Measurements from ENCODE around the gene HSD17B1. TPM values are rescaled to one million over a fixed set of nuclear protein-coding genes. Genes with fewer than 3 reads are reported as not detected.

The HSD17B1 gene
- total RNA-seq, 1 experiment from 2014 or later, result 2.3 TPM

DNA sequence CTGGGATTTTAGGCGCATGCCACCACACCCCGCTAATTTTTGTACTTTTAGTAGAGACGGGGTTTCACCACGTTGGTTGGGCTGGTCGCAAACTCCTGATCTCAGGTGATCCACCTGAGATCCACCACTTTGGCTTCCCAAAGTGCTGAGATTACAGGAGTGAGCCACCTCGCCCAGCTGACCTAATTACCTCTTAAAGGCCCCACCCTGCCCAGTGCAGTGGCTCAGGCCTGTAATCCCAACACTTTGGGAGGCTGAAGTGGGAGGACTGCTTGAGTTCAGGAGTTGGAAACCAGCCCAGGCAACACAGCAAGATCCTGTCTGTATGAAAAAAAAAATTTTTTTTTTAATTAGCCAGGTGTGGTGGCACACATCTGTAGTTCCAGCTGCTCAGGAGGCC is 6.4 kb downstream of the HSD17B1 start:
- peaks cover 43% of the 10 kb centered on the region for H3K36me3 Mint-ChIP-seq (ENCODE audit: insufficient read depth, unreplicated experiment)
- no peak overlapping the region for H3K4me3 Mint-ChIP-seq (ENCODE audit: unreplicated experiment)
- no peak for DNase-seq
- H3K9me3 ChIP-seq, result no peaks in the 10 kb centered on the region
- no peaks in the 10 kb centered on the region for H3K9me3 Mint-ChIP-seq (ENCODE audit: unreplicated experiment)
- no TSS peak for BruUV-seq (replicated peaks)
- peaks cover 9% of the 10 kb centered on the region for H3K4me1 ChIP-seq
- TF ChIP-seq CTCF (IDR thresholded peaks at IDR 0.05; ENCODE audit: insufficient read depth in 1 of 2, low read depth in 1 of 2, low read length in 1 of 2, severe bottlenecking in 1 of 2, unreplicated experiment in 1 of 2), result no peak
- H3K27ac Mint-ChIP-seq (ENCODE audit: unreplicated experiment), result no peak overlapping the region
- H3K27me3 Mint-ChIP-seq (ENCODE audit: insufficient read depth, unreplicated experiment), result no peaks in the 10 kb centered on the region
- intact Hi-C loops (cut with micrococcal nuclease; ENCODE audit: unreplicated experiment), result no loop called here
- peaks cover 13% of the 10 kb centered on the region for H3K4me1 Mint-ChIP-seq (ENCODE audit: low read depth, unreplicated experiment)
- H3K36me3 ChIP-seq (ENCODE audit: control insufficient read depth, insufficient read depth, low read length), result no peaks in the 10 kb centered on the region
- CTCF ChIA-PET, result no interaction called here
- H3K4me3 ChIP-seq (ENCODE audit: low read depth, low read length), result no peak overlapping the region
- H3K27me3 ChIP-seq (replicated peaks; ENCODE audit: control insufficient read depth, insufficient read depth, low read length), result no peaks in the 10 kb centered on the region
- POLR2A ChIA-PET, result no interaction called here

DNA sequence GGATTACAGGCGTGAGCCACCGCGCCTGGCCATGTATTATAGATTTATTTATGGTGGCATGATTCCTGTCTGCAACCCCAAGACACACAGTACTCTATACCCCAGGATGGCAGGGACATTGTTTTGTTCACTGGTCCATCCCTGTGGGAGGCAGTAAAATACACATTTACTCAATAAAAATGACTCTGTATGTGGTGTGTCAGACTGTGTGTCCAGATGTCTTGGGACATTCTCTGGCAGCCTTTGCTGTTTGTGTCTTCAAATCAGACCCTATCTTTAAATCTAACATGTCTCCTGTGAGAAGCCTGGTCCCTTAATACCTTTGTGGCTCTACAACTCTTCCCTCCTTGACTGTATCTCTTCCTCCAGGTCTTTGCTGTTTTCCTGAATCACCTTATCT is 7.5 kb downstream of the HSD17B1 start:
- Mint-ChIP-seq H3K4me3 (ENCODE audit: unreplicated experiment) (no peak overlapping the region), H3K27ac (ENCODE audit: unreplicated experiment) (no peak overlapping the region), H3K9me3 (ENCODE audit: unreplicated experiment) (no peaks in the 10 kb centered on the region), H3K36me3 (ENCODE audit: insufficient read depth, unreplicated experiment) (peaks cover 45% of the 10 kb centered on the region), H3K4me1 (ENCODE audit: low read depth, unreplicated experiment) (peaks cover 13% of the 10 kb centered on the region), H3K27me3 (ENCODE audit: insufficient read depth, unreplicated experiment) (no peaks in the 10 kb centered on the region)
- BruUV-seq (replicated peaks), result no TSS peak
- ChIA-PET CTCF (no interaction called here), POLR2A (no interaction called here)
- peaks cover 9% of the 10 kb centered on the region for H3K4me1 ChIP-seq
- peaks cover 4% of the 10 kb centered on the region; the same call in 1 of the 2 replicates for H3K36me3 ChIP-seq (ENCODE audit: control insufficient read depth, insufficient read depth, low read length)
- no peaks in the 10 kb centered on the region for H3K27me3 ChIP-seq (replicated peaks; ENCODE audit: control insufficient read depth, insufficient read depth, low read length)
- intact Hi-C loops (cut with micrococcal nuclease; ENCODE audit: unreplicated experiment), result no loop called here
- H3K4me3 ChIP-seq (ENCODE audit: low read depth, low read length), result no peak overlapping the region
- no peak for DNase-seq
- TF ChIP-seq CTCF (IDR thresholded peaks at IDR 0.05; ENCODE audit: insufficient read depth in 1 of 2, low read depth in 1 of 2, low read length in 1 of 2, severe bottlenecking in 1 of 2, unreplicated experiment in 1 of 2), result no peak
- no peaks in the 10 kb centered on the region for H3K9me3 ChIP-seq

- peak within 1 kb of the TSS; percentile 78 for H3K4me3 ChIP-seq (ENCODE audit: low read depth, low read length)
- intact Hi-C loops (cut with micrococcal nuclease; ENCODE audit: unreplicated experiment), result loop anchor here (1.0 kb wide), 1 partner anchor 15 kb away; the partner anchor contains the start of gene PSMC3IP
- no peaks in the 10 kb centered on the region for H3K9me3 Mint-ChIP-seq (ENCODE audit: unreplicated experiment)
- H3K9me3 ChIP-seq, result no peaks in the 10 kb centered on the region
- POLR2A ChIA-PET, result interaction anchor here (0.9 kb wide), 1 partner anchor 26 kb away, joined by 4 read pairs; the partner anchor contains the start of gene NAGLU
- DNase-seq, result peak; percentile 97 to 99
- H3K36me3 ChIP-seq (ENCODE audit: control insufficient read depth, insufficient read depth, low read length), result peaks cover 4% of the 10 kb centered on the region; the same call in 1 of the 2 replicates
- CTCF ChIA-PET, result no interaction called here
- no peaks in the 10 kb centered on the region for H3K27me3 Mint-ChIP-seq (ENCODE audit: insufficient read depth, unreplicated experiment)
- BruUV-seq (replicated peaks), result no TSS peak
- no peaks in the 10 kb centered on the region for H3K27me3 ChIP-seq (replicated peaks; ENCODE audit: control insufficient read depth, insufficient read depth, low read length)
- H3K4me3 Mint-ChIP-seq (ENCODE audit: unreplicated experiment), result peak within 1 kb of the TSS; percentile 77
- peaks cover 13% of the 10 kb centered on the region for H3K4me1 ChIP-seq
- H3K27ac Mint-ChIP-seq (ENCODE audit: unreplicated experiment), result peak within 1 kb of the TSS; percentile 93
- TF ChIP-seq CTCF (IDR thresholded peaks at IDR 0.05; ENCODE audit: insufficient read depth in 1 of 2, low read depth in 1 of 2, low read length in 1 of 2, severe bottlenecking in 1 of 2, unreplicated experiment in 1 of 2), result no peak
- peaks cover 62% of the 10 kb centered on the region for H3K36me3 Mint-ChIP-seq (ENCODE audit: insufficient read depth, unreplicated experiment)
- H3K4me1 Mint-ChIP-seq (ENCODE audit: low read depth, unreplicated experiment), result peaks cover 13% of the 10 kb centered on the region
These were observed 9.2 kb downstream of the HSD17B1 start, which contains the start of gene COASY for GRCh38 chr17:42561897-42562387. Gene COASY, plus strand, starts transcription at chr17:42562148. Its CDS starts 475 bp downstream, at chr17:42562623.
